ENCODE measurements around the gene HDAC8. TPM values are rescaled to one million over a fixed set of nuclear protein-coding genes. Genes with fewer than 3 reads are reported as not detected.

The HDAC8 gene
- total and polyA plus RNA-seq, 8 donors = 28.7 to 49.5 (median 39.6) TPM

GRCh38 chrX:72393836-72394517 lies 178.7 kb downstream of the HDAC8 start:
- H3K36me3 ChIP-seq = no peaks in the 10 kb centered on the region
- no peak for TF ChIP-seq CTCF (IDR thresholded peaks at IDR 0.05)
- H3K27me3 ChIP-seq = peaks cover 0 to 3% of the 10 kb centered on the region in 2 donors
- H3K27ac ChIP-seq = no peak overlapping the region
- intact Hi-C loops (cut with DNase I) = no loop called here
- no peak overlapping the region for H3K4me3 ChIP-seq
- ATAC-seq (no peak), DNase-seq (no peak)
- H3K9me3 ChIP-seq = no peaks in the 10 kb centered on the region
- H3K4me1 ChIP-seq = peaks cover 0 to 11% of the 10 kb centered on the region in 2 donors

- DNase-seq (no peak), ATAC-seq (no peak)
- H3K27me3 ChIP-seq = peaks cover 0 to 3% of the 10 kb centered on the region in 2 donors
- H3K4me1 ChIP-seq = peaks cover 0 to 11% of the 10 kb centered on the region in 2 donors
- no peaks in the 10 kb centered on the region for H3K36me3 ChIP-seq
- TF ChIP-seq CTCF (IDR thresholded peaks at IDR 0.05) = no peak
- no peaks in the 10 kb centered on the region for H3K9me3 ChIP-seq
- no peak overlapping the region for H3K27ac ChIP-seq
- no peak overlapping the region for H3K4me3 ChIP-seq
- intact Hi-C loops (cut with DNase I) = no loop called here
Measured at GRCh38 chrX:72392816-72393800, 179.5 kb downstream of the HDAC8 start.

GRCh38 chrX:72392042-72392441 lies 180.6 kb downstream of the HDAC8 start:
- TF ChIP-seq CTCF (IDR thresholded peaks at IDR 0.05) = no peak
- H3K27me3 ChIP-seq = peaks cover 0 to 3% of the 10 kb centered on the region in 2 donors
- no peak overlapping the region for H3K4me3 ChIP-seq
- DNase-seq = no peak
- no peaks in the 10 kb centered on the region for H3K9me3 ChIP-seq
- no peak overlapping the region for H3K27ac ChIP-seq
- no peaks in the 10 kb centered on the region for H3K36me3 ChIP-seq
- no peak for ATAC-seq
- peaks cover 0 to 11% of the 10 kb centered on the region in 2 donors for H3K4me1 ChIP-seq
- intact Hi-C loops (cut with DNase I) = no loop called here

- TF ChIP-seq CTCF (IDR thresholded peaks at IDR 0.05) = no peak
- Histone ChIP-seq H3K36me3 (no peaks in the 10 kb centered on the region), H3K4me1 (no peaks in the 10 kb centered on the region), H3K9me3 (no peaks in the 10 kb centered on the region), H3K4me3 (no peak overlapping the region), H3K27me3 (peaks cover 0 to 8% of the 10 kb centered on the region in 2 donors), H3K27ac (no peak overlapping the region)
- no peak for DNase-seq
- ATAC-seq = no peak
- intact Hi-C loops (cut with DNase I) = no loop called here
Measured at GRCh38 chrX:72387247-72387646, 185.4 kb downstream of the HDAC8 start.

GRCh38 chrX:72382202-72382595 lies 190.4 kb downstream of the HDAC8 start:
- peaks cover 0 to 8% of the 10 kb centered on the region in 2 donors for H3K27me3 ChIP-seq
- no peaks in the 10 kb centered on the region for H3K9me3 ChIP-seq
- ATAC-seq = peak; percentile 56
- peak overlapping the region; percentile 9 to 33 for H3K27ac ChIP-seq
- DNase-seq = no peak
- H3K4me1 ChIP-seq = peaks cover 0 to 6% of the 10 kb centered on the region in 2 donors
- intact Hi-C loops (cut with DNase I) = no loop called here
- TF ChIP-seq CTCF (IDR thresholded peaks at IDR 0.05) = no peak
- no peaks in the 10 kb centered on the region for H3K36me3 ChIP-seq
- H3K4me3 ChIP-seq = no peak overlapping the region

Measured in left lung (tissue), 10 donors.